Measurements from ENCODE around the gene LYPD6. TPM values are rescaled to one million over a fixed set of nuclear protein-coding genes. Genes with fewer than 3 reads are reported as not detected.

The LYPD6 gene
- total and polyA plus RNA-seq, 9 of the 15 experiments (the other 6 are each of a cell fraction or from before 2014, with no cell fraction given): not detected

DNA sequence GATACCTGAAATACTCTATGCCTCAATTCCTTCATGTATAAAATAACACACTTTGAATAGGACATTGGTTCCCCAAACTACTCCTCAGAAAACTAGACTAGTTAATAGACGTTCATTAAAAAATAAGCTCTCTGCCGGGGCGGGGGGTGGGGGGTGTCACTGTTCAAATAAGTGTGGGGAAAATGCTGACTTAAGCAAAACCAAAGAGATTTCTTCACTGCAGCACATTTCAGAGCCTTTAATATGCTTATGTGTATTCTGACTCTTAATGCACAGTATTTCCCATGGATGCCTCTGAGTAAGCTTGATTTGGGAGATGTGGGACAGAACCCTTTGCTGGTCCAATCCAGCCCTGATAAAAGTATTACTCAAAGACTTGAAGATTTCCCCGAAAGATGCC lies 93.2 kb downstream of the LYPD6 start:
- Histone ChIP-seq H4K20me1 (replicated peaks; ENCODE audit: control insufficient read depth, insufficient read depth, low read length) (no peaks in the 10 kb centered on the region), H3K27ac (ENCODE audit: extremely low read depth, low read depth, low read length) (no peak overlapping the region), H3K9me3 (replicated peaks; ENCODE audit: control insufficient read depth, insufficient read depth, low read depth, low read length) (no peaks in the 10 kb centered on the region), H3K36me3 (ENCODE audit: control insufficient read depth, insufficient read depth, low read length) (no peaks in the 10 kb centered on the region), H3K79me2 (ENCODE audit: control insufficient read depth, insufficient read depth, low read length) (no peaks in the 10 kb centered on the region), H2AFZ (ENCODE audit: low read depth, low read length) (no peak overlapping the region), H3K4me1 (replicated peaks in 1 of 2; ENCODE audit: control insufficient read depth in 2 of 2, insufficient read depth in 2 of 2, low read length in 2 of 2) (no peaks in the 10 kb centered on the region), H3K9me1 (ENCODE audit: control insufficient read depth, insufficient read depth, low read length) (no peaks in the 10 kb centered on the region), H3K4me3 (no peak overlapping the region), H3K4me2 (ENCODE audit: insufficient read depth, low read length) (no peak overlapping the region), H3K27me3 (ENCODE audit: control insufficient read depth in 2 of 2, insufficient read depth in 2 of 2, low read length in 2 of 2) (no peaks in the 10 kb centered on the region), H3K9ac (ENCODE audit: insufficient read depth in 1 of 2, low read depth in 2 of 2, low read length in 2 of 2) (no peak overlapping the region)
- FAIRE-seq (no peak), DNase-seq (ENCODE audit: extremely low read depth in 1 of 4, low spot score in 3 of 4) (no peak), ATAC-seq (no peak)
- intact Hi-C loops (cut with micrococcal nuclease) (no loop called here), in situ Hi-C loops (cut with MboI) (no loop called here)
- ChIA-PET CTCF (ENCODE audit: low intra/inter-chr PET ratio) (no interaction called here), POLR2A (no interaction called here)
- 1% methylated on average over 4 of the region's 4 CpGs for WGBS (ENCODE audit: insufficient coverage, low coverage, missing lambda C conversion rate)
- no TSS peak for BruUV-seq (replicated peaks)
- no peak for TF ChIP-seq GTF2F1 (IDR thresholded peaks at IDR 0.05; ENCODE audit: low read depth, low read length)
- TF ChIP-seq MAFF (IDR thresholded peaks at IDR 0.05; ENCODE audit: low read length): peak; percentile 87
- TF ChIP-seq MAFK (IDR thresholded peaks at IDR 0.05; ENCODE audit: low read length): peak; percentile 90
- no peak for TF ChIP-seq XRCC4 (IDR thresholded peaks at IDR 0.05; ENCODE audit: extremely low read depth, insufficient read depth, insufficient read length)
- TF ChIP-seq ZNF316 (IDR thresholded peaks at IDR 0.05): peak; percentile 79
- TF ChIP-seq ARNT (IDR thresholded peaks at IDR 0.05): no peak
- TF ChIP-seq SREBF2 (CRISPR knock-in tag; IDR thresholded peaks at IDR 0.05): no peak
- TF ChIP-seq C11orf30 (IDR thresholded peaks at IDR 0.05; ENCODE audit: low read depth): peak; percentile 59
- TF ChIP-seq MAFG (tag; conservative IDR thresholded peaks at IDR 0.05): peak; percentile 63

- Histone ChIP-seq H3K9me3 (replicated peaks; ENCODE audit: control insufficient read depth, insufficient read depth, low read depth, low read length) (no peaks in the 10 kb centered on the region), H3K79me2 (ENCODE audit: control insufficient read depth, insufficient read depth, low read length) (no peaks in the 10 kb centered on the region), H3K4me2 (ENCODE audit: insufficient read depth, low read length) (no peak overlapping the region), H3K36me3 (ENCODE audit: control insufficient read depth, insufficient read depth, low read length) (no peaks in the 10 kb centered on the region), H3K4me1 (replicated peaks in 1 of 2; ENCODE audit: control insufficient read depth in 2 of 2, insufficient read depth in 2 of 2, low read length in 2 of 2) (no peaks in the 10 kb centered on the region), H3K9ac (ENCODE audit: insufficient read depth in 1 of 2, low read depth in 2 of 2, low read length in 2 of 2) (no peak overlapping the region), H3K27ac (ENCODE audit: extremely low read depth, low read depth, low read length) (no peak overlapping the region), H2AFZ (ENCODE audit: low read depth, low read length) (no peak overlapping the region), H3K4me3 (no peak overlapping the region), H4K20me1 (replicated peaks; ENCODE audit: control insufficient read depth, insufficient read depth, low read length) (no peaks in the 10 kb centered on the region), H3K27me3 (ENCODE audit: control insufficient read depth in 2 of 2, insufficient read depth in 2 of 2, low read length in 2 of 2) (no peaks in the 10 kb centered on the region), H3K9me1 (ENCODE audit: control insufficient read depth, insufficient read depth, low read length) (no peaks in the 10 kb centered on the region)
- no peak for ATAC-seq
- 1% methylated on average over 3 of the region's 3 CpGs for WGBS (ENCODE audit: insufficient coverage, low coverage, missing lambda C conversion rate)
- DNase-seq (ENCODE audit: extremely low read depth in 1 of 4, low spot score in 3 of 4): no peak
- no TSS peak for BruUV-seq (replicated peaks)
- intact Hi-C loops (cut with micrococcal nuclease): no loop called here
- in situ Hi-C loops (cut with MboI): no loop called here
- ChIA-PET CTCF (ENCODE audit: low intra/inter-chr PET ratio) (no interaction called here), POLR2A (no interaction called here)
- no peak for FAIRE-seq
- TF ChIP-seq BRCA1 (IDR thresholded peaks at IDR 0.05) (no peak), BRCA1 (CRISPR knock-in tag; IDR thresholded peaks at IDR 0.05) (no peak), TRIM24 (IDR thresholded peaks at IDR 0.05) (no peak), ZNF717 (CRISPR knock-in tag; IDR thresholded peaks at IDR 0.05) (no peak), LCOR (CRISPR knock-in tag; IDR thresholded peaks at IDR 0.05) (no peak), NRF1 (conservative IDR thresholded peaks at IDR 0.05 in 1 of 2, IDR thresholded peaks at IDR 0.05 in 1 of 2) (no peak), TGIF2 (CRISPR knock-in tag; IDR thresholded peaks at IDR 0.05) (no peak), RNF2 (IDR thresholded peaks at IDR 0.05) (no peak)
- TF ChIP-seq, protein P1, sequence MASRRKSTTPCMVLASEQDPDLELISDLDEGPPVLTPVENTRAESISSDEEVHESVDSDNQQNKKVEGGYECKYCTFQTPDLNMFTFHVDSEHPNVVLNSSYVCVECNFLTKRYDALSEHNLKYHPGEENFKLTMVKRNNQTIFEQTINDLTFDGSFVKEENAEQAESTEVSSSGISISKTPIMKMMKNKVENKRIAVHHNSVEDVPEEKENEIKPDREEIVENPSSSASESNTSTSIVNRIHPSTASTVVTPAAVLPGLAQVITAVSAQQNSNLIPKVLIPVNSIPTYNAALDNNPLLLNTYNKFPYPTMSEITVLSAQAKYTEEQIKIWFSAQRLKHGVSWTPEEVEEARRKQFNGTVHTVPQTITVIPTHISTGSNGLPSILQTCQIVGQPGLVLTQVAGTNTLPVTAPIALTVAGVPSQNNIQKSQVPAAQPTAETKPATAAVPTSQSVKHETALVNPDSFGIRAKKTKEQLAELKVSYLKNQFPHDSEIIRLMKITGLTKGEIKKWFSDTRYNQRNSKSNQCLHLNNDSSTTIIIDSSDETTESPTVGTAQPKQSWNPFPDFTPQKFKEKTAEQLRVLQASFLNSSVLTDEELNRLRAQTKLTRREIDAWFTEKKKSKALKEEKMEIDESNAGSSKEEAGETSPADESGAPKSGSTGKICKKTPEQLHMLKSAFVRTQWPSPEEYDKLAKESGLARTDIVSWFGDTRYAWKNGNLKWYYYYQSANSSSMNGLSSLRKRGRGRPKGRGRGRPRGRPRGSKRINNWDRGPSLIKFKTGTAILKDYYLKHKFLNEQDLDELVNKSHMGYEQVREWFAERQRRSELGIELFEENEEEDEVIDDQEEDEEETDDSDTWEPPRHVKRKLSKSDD (conservative IDR thresholded peaks at IDR 0.05; ENCODE audit: low read length): no peak
Measured at GRCh38 chr2:149427387-149427786, 97.0 kb downstream of the LYPD6 start.
